MM.1S (cell line): ENCODE results near the gene HOXC4.

Experiments
- CTCF ChIP-seq: fragments of 300-600 bp; sonication (generic); IDR thresholded peaks from 2 replicates; pipeline ENCODE4 v1.5.1; 2016; ENCODE audit warnings: antibody characterized with exemption, low read length, mixed read lengths
- EZH2 ChIP-seq: fragments of 300-600 bp; sonication (generic); optimal IDR thresholded peaks from 2 replicates; pipeline ENCODE3; 2017; ENCODE audit warnings: low read depth, mild to moderate bottlenecking, antibody characterized with exemption, low read length, mixed read lengths

- TF ChIP-seq CTCF (no peak), EZH2 (no peak)
Observed at GRCh38 chr12:54046809-54047159, 6.9 kb upstream of the HOXC4 start.
